ENCODE data around the gene NECTIN1. TPM values are rescaled to one million over a fixed set of nuclear protein-coding genes. Genes with fewer than 3 reads are reported as not detected.

NECTIN1 gene
- total RNA-seq, 1 experiment from 2014 or later, result 23.8 TPM

DNA sequence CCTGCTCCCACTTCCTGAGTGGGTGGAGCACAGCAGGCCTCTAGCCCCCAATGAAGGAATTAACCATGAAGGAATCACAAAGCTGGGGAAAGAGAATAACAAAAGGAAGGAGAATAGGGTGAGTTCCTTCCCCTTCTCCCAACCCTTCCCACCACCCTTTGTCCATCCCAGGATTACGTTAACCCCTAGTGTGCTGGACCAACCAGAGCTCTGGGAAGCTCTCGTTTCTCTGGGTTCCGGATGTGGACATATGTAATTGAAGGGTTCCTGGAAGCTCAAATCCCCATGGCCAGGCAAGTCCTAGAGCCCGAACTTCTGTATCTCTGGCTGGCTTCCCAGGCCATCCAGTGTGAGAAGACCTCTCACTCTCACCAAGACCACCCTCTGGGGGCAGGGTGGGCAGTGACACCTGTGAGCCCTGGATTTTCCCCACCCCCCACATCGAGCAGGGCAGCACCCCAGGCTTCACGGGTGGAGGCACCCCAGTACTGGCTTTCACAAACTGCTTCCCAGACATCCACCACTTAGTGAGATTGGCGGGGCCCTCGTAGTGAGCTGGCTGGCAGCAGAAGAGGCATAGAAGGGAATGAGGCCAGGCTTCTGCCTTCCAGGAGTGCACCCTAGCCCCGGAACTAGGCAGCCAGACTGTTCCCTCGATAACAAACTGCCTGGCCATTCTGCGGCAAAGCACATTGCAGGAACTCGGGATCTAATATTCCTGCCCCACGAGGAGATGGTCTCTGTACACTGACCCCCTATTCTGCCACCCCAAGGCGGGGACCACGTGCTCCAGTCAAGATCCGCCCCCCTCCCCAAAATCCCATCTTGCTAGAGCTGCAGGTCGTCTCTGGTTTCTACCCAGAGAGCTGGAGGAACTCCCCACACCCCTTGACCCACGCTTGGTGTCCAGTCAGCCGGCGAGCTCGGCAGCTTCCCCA lies 2.1 kb downstream of the NECTIN1 start:
- H2AFZ ChIP-seq (ENCODE audit: low read depth, low read length, poor library complexity, severe bottlenecking), result no peak overlapping the region
- peak overlapping the region; percentile 85; the same call in 1 of the 2 replicates for H3K27ac ChIP-seq (ENCODE audit: low read depth, low read length)
- no peaks in the 10 kb centered on the region for H3K9me2 ChIP-seq (ENCODE audit: insufficient read depth)
- peak overlapping the region; percentile 82 to 94 for H3K4me3 ChIP-seq (replicated peaks in 1 of 2; ENCODE audit: low read depth in 1 of 2, low read length in 2 of 2)
- intact Hi-C loops (cut with micrococcal nuclease), result loop anchor here (5.0 to 10.0 kb wide), 2 partner anchors 45 to 242 kb away; no protein-coding TSS in a partner anchor
- no peaks in the 10 kb centered on the region for H3K36me3 ChIP-seq (ENCODE audit: control insufficient read depth in 1 of 2, insufficient read depth in 2 of 2, low read length in 2 of 2)
- peak overlapping the region; percentile 75 for H3K9ac ChIP-seq (ENCODE audit: low read length)
- no peak for TF ChIP-seq POLR2A (IDR thresholded peaks at IDR 0.05; ENCODE audit: borderline replicate concordance, extremely low read depth, insufficient read depth, insufficient read length)
- peaks cover 52% of the 10 kb centered on the region for H3K79me2 ChIP-seq (ENCODE audit: insufficient read depth, low read length)
- no TSS peak for BruUV-seq (replicated peaks)
- no peaks in the 10 kb centered on the region for H3K9me3 ChIP-seq (ENCODE audit: control insufficient read depth in 1 of 2, insufficient read depth in 1 of 2, low read depth in 1 of 2, low read length in 2 of 2)
- ChIA-PET RAD21 (ENCODE audit: low non-redundant PET in 1 of 2, low total read pairs in 2 of 2, uncharacterized antibody in 2 of 2, unreplicated experiment in 2 of 2) (no interaction called here), POLR2A (no interaction called here), CTCF (interaction anchor here (1.6 kb wide), 1 partner anchor 381 kb away, joined by 4 read pairs; no protein-coding TSS in a partner anchor)
- peaks cover 14 to 35% of the 10 kb centered on the region in 2 experiments for H3K4me1 ChIP-seq (ENCODE audit: control insufficient read depth in 1 of 2, insufficient read depth in 2 of 2, low read length in 2 of 2)
- no peak for ATAC-seq
- H4K20me1 ChIP-seq (ENCODE audit: insufficient read depth), result no peaks in the 10 kb centered on the region
- H3K27me3 ChIP-seq (ENCODE audit: insufficient read depth, low read length), result no peaks in the 10 kb centered on the region
- no peak for DNase-seq (ENCODE audit: low read depth, low spot score)
- peak overlapping the region; percentile 100 for H3K4me2 ChIP-seq (ENCODE audit: low read length)

DNA sequence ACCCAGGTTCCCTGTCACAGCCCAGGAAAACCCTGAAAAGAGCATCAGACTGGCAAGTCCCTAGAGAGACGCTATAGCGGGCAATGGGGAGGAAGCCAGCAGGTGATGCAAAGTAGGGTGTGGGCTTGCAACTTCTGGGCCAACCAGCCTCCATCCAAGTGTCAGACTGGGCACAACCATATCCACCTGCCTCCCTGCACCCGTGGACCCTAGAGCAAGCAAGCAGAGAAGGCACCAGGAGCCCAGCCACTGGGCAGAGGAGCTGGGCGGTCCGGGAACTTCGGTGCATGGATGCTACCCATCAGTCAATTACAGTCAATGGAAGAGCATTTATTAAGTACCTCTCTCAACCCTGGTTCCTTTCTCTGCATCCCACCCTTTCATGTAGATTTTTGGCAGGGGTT lies 2.8 kb downstream of the NECTIN1 start:
- intact Hi-C loops (cut with micrococcal nuclease), result loop anchor here (5.0 to 10.0 kb wide), 2 partner anchors 44 to 241 kb away; no protein-coding TSS in a partner anchor
- Histone ChIP-seq H3K79me2 (ENCODE audit: insufficient read depth, low read length) (peaks cover 54% of the 10 kb centered on the region), H3K9ac (ENCODE audit: low read length) (no peak overlapping the region), H3K4me1 (ENCODE audit: control insufficient read depth in 1 of 2, insufficient read depth in 2 of 2, low read length in 2 of 2) (peaks cover 19 to 42% of the 10 kb centered on the region in 2 experiments), H3K9me3 (ENCODE audit: control insufficient read depth in 1 of 2, insufficient read depth in 1 of 2, low read depth in 1 of 2, low read length in 2 of 2) (no peaks in the 10 kb centered on the region), H3K4me3 (replicated peaks in 1 of 2; ENCODE audit: low read depth in 1 of 2, low read length in 2 of 2) (no peak overlapping the region), H3K27me3 (ENCODE audit: insufficient read depth, low read length) (no peaks in the 10 kb centered on the region), H3K27ac (ENCODE audit: low read depth, low read length) (no peak overlapping the region), H3K36me3 (ENCODE audit: control insufficient read depth in 1 of 2, insufficient read depth in 2 of 2, low read length in 2 of 2) (no peaks in the 10 kb centered on the region), H2AFZ (ENCODE audit: low read depth, low read length, poor library complexity, severe bottlenecking) (no peak overlapping the region), H4K20me1 (ENCODE audit: insufficient read depth) (no peaks in the 10 kb centered on the region), H3K4me2 (ENCODE audit: low read length) (no peak overlapping the region), H3K9me2 (ENCODE audit: insufficient read depth) (no peaks in the 10 kb centered on the region)
- ChIA-PET POLR2A (no interaction called here), RAD21 (ENCODE audit: low non-redundant PET in 1 of 2, low total read pairs in 2 of 2, uncharacterized antibody in 2 of 2, unreplicated experiment in 2 of 2) (no interaction called here), CTCF (no interaction called here)
- TF ChIP-seq ZFX (IDR thresholded peaks at IDR 0.05) (no peak), CEBPB (IDR thresholded peaks at IDR 0.05; ENCODE audit: low read depth) (no peak), SIN3A (IDR thresholded peaks at IDR 0.05; ENCODE audit: low read depth) (no peak), POLR2AphosphoS5 (IDR thresholded peaks at IDR 0.05; ENCODE audit: low read depth, low read length) (no peak), YY1 (IDR thresholded peaks at IDR 0.05; ENCODE audit: extremely low read depth, insufficient replicate concordance, low read depth, low read length) (no peak), EZH2 (IDR thresholded peaks at IDR 0.05) (no peak), SRF (IDR thresholded peaks at IDR 0.05; ENCODE audit: low read depth) (no peak), ELF1 (IDR thresholded peaks at IDR 0.05; ENCODE audit: borderline replicate concordance, low read depth) (no peak)
- TF ChIP-seq, protein P1, sequence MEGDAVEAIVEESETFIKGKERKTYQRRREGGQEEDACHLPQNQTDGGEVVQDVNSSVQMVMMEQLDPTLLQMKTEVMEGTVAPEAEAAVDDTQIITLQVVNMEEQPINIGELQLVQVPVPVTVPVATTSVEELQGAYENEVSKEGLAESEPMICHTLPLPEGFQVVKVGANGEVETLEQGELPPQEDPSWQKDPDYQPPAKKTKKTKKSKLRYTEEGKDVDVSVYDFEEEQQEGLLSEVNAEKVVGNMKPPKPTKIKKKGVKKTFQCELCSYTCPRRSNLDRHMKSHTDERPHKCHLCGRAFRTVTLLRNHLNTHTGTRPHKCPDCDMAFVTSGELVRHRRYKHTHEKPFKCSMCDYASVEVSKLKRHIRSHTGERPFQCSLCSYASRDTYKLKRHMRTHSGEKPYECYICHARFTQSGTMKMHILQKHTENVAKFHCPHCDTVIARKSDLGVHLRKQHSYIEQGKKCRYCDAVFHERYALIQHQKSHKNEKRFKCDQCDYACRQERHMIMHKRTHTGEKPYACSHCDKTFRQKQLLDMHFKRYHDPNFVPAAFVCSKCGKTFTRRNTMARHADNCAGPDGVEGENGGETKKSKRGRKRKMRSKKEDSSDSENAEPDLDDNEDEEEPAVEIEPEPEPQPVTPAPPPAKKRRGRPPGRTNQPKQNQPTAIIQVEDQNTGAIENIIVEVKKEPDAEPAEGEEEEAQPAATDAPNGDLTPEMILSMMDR (IDR thresholded peaks at IDR 0.05 in 2 of 3, conservative IDR thresholded peaks at IDR 0.05 in 1 of 3; ENCODE audit: borderline replicate concordance in 1 of 3, insufficient read depth in 1 of 3, low read depth in 2 of 3, low read length in 2 of 3), result no peak
- BruUV-seq (replicated peaks), result no TSS peak
- ATAC-seq (no peak), DNase-seq (ENCODE audit: low read depth, low spot score) (no peak)

Measured in HCT116 (cell line).